ENCODE results near the gene PDE4D.

Gene PDE4D

GRCh38 chr5:59206132-59206581, 687.4 kb downstream of the PDE4D start:
- TF ChIP-seq TOX (CRISPR knock-in tag; IDR thresholded peaks at IDR 0.05; ENCODE audit: borderline replicate concordance): peak; percentile 75
- TF ChIP-seq CREB5 (CRISPR knock-in tag; IDR thresholded peaks at IDR 0.05; ENCODE audit: low read depth): no peak
- TF ChIP-seq ZC3H10 (CRISPR knock-in tag; IDR thresholded peaks at IDR 0.05): 0 out of 2 replicates have a peak, but pooled peaks have one; percentile 57
- no peak for TF ChIP-seq POU6F1 (CRISPR knock-in tag; IDR thresholded peaks at IDR 0.05; ENCODE audit: borderline replicate concordance, low read depth)
- TF ChIP-seq ESRRG (CRISPR knock-in tag; IDR thresholded peaks at IDR 0.05): no peak
- no peak for TF ChIP-seq TCF4 (CRISPR knock-in tag; IDR thresholded peaks at IDR 0.05; ENCODE audit: borderline replicate concordance)
- TF ChIP-seq RARB (CRISPR knock-in tag; IDR thresholded peaks at IDR 0.05): no peak
- TF ChIP-seq ISL1 (CRISPR knock-in tag; IDR thresholded peaks at IDR 0.05): peak; percentile 81
- TF ChIP-seq ZNF565 (CRISPR knock-in tag; conservative IDR thresholded peaks at IDR 0.05; ENCODE audit: low read depth): no peak
- no peak for TF ChIP-seq GLIS3 (CRISPR knock-in tag; IDR thresholded peaks at IDR 0.05)
- TF ChIP-seq PPARA (CRISPR knock-in tag; IDR thresholded peaks at IDR 0.05; ENCODE audit: borderline replicate concordance): no peak
- peak; percentile 83 for ATAC-seq

- ATAC-seq: no peak
- TF ChIP-seq CSRNP3 (CRISPR knock-in tag; IDR thresholded peaks at IDR 0.05) (no peak), GLIS3 (CRISPR knock-in tag; IDR thresholded peaks at IDR 0.05) (no peak), TCF4 (CRISPR knock-in tag; IDR thresholded peaks at IDR 0.05; ENCODE audit: borderline replicate concordance) (no peak), ISL1 (CRISPR knock-in tag; IDR thresholded peaks at IDR 0.05) (no peak), ZNF8 (CRISPR knock-in tag; IDR thresholded peaks at IDR 0.05) (no peak), TOX (CRISPR knock-in tag; IDR thresholded peaks at IDR 0.05; ENCODE audit: borderline replicate concordance) (no peak), BACH2 (CRISPR knock-in tag; IDR thresholded peaks at IDR 0.05; ENCODE audit: borderline replicate concordance) (no peak)
Observed at GRCh38 chr5:59204114-59204897, 689.2 kb downstream of the PDE4D start.

GRCh38 chr5:59199868-59200267, 693.7 kb downstream of the PDE4D start:
- no peak for TF ChIP-seq SNAI2 (CRISPR knock-in tag; IDR thresholded peaks at IDR 0.05)
- no peak for TF ChIP-seq TCF4 (CRISPR knock-in tag; IDR thresholded peaks at IDR 0.05; ENCODE audit: borderline replicate concordance)
- no peak for TF ChIP-seq CREB5 (CRISPR knock-in tag; IDR thresholded peaks at IDR 0.05; ENCODE audit: low read depth)
- no peak for TF ChIP-seq TOX (CRISPR knock-in tag; IDR thresholded peaks at IDR 0.05; ENCODE audit: borderline replicate concordance)
- ATAC-seq: no peak

- ATAC-seq: no peak
- TF ChIP-seq TSHZ2 (CRISPR knock-in tag; IDR thresholded peaks at IDR 0.05) (no peak), CREB5 (CRISPR knock-in tag; IDR thresholded peaks at IDR 0.05; ENCODE audit: low read depth) (no peak), ZNF70 (CRISPR knock-in tag; IDR thresholded peaks at IDR 0.05) (no peak), ISL1 (CRISPR knock-in tag; IDR thresholded peaks at IDR 0.05) (no peak), GLIS3 (CRISPR knock-in tag; IDR thresholded peaks at IDR 0.05) (no peak), CSDC2 (CRISPR knock-in tag; IDR thresholded peaks at IDR 0.05) (no peak), BACH2 (CRISPR knock-in tag; IDR thresholded peaks at IDR 0.05; ENCODE audit: borderline replicate concordance) (no peak), ZC3H10 (CRISPR knock-in tag; IDR thresholded peaks at IDR 0.05) (no peak), RARB (CRISPR knock-in tag; IDR thresholded peaks at IDR 0.05) (no peak), ZFP3 (CRISPR knock-in tag; IDR thresholded peaks at IDR 0.05) (no peak), TOX (CRISPR knock-in tag; IDR thresholded peaks at IDR 0.05; ENCODE audit: borderline replicate concordance) (no peak), ARNTL (CRISPR knock-in tag; IDR thresholded peaks at IDR 0.05; ENCODE audit: borderline replicate concordance, low read depth) (no peak), CSRNP3 (CRISPR knock-in tag; IDR thresholded peaks at IDR 0.05) (no peak), OSR1 (CRISPR knock-in tag; IDR thresholded peaks at IDR 0.05) (no peak), SNAI2 (CRISPR knock-in tag; IDR thresholded peaks at IDR 0.05) (no peak), PPARA (CRISPR knock-in tag; IDR thresholded peaks at IDR 0.05; ENCODE audit: borderline replicate concordance) (no peak)
Observed at GRCh38 chr5:59198832-59199231, 694.7 kb downstream of the PDE4D start.

Data from SK-N-SH treated with all-trans-retinoic acid at 6 μM for 48 hours (cell line).